Smooth muscle cell (in vitro differentiated cells): ENCODE data around the gene GJB5. TPM values are rescaled to one million over a fixed set of nuclear protein-coding genes. Genes with fewer than 3 reads are reported as not detected.

Source experiments
- DNase-seq: peaks from one replicate; lab custom pipeline; 2025; ENCODE audit not compliant: unreplicated experiment; lab: John Stamatoyannopoulos, UW
- H2AFZ ChIP-seq: fragments of 200-600 bp; sonication (generic); 2 replicates; pipeline ENCODE4 v1.6.0; 2016; ENCODE audit warnings: antibody characterized with exemption, low read depth, mild to moderate bottlenecking
- H3F3A ChIP-seq: fragments of 200-600 bp; sonication (generic); 2 replicates; pipeline ENCODE4 v1.6.0; 2017; ENCODE audit warnings: antibody characterized with exemption, low read depth
- H3K27ac ChIP-seq: fragments of 200-600 bp; sonication (generic); 2 replicates; pipeline ENCODE4 v1.5.1; 2016; ENCODE audit warnings: low read depth, mild to moderate bottlenecking
- H3K27me3 ChIP-seq: fragments of 200-600 bp; sonication (generic); 2 replicates; pipeline ENCODE4 v1.6.1; 2016; ENCODE audit warnings: low read depth, mild to moderate bottlenecking
- H3K36me3 ChIP-seq: fragments of 200-600 bp; sonication (generic); 2 replicates; pipeline ENCODE4 v1.5.1; 2016; ENCODE audit warnings: low read depth
- H3K4me1 ChIP-seq: fragments of 200-600 bp; sonication (generic); 2 replicates; pipeline ENCODE4 v1.5.1; 2016; ENCODE audit warnings: low read depth
- H3K4me2 ChIP-seq: fragments of 200-600 bp; sonication (generic); 2 replicates; pipeline ENCODE4 v1.6.0; 2016; ENCODE audit warnings: mild to moderate bottlenecking
- H3K4me3 ChIP-seq: fragments of 200-600 bp; sonication (generic); 2 replicates; pipeline ENCODE4 v1.5.1; 2016; ENCODE audit warnings: mild to moderate bottlenecking
- H3K79me2 ChIP-seq: fragments of 200-600 bp; sonication (generic); 2 replicates; pipeline ENCODE4 v1.6.0; 2016; ENCODE audit warnings: low read depth, mild to moderate bottlenecking
- H3K9ac ChIP-seq: fragments of 200-600 bp; sonication (generic); 2 replicates; pipeline ENCODE4 v1.6.0; 2016; ENCODE audit warnings: low read depth
- H3K9me3 ChIP-seq: fragments of 200-600 bp; sonication (generic); replicated peaks from 2 replicates; pipeline ENCODE4 v1.5.1; 2016; ENCODE audit warnings: low read depth
- H4K20me1 ChIP-seq: fragments of 200-600 bp; sonication (generic); 2 replicates; pipeline ENCODE4 v1.6.0; 2016; ENCODE audit warnings: low read depth
- WGBS: methylation state at CpG from one replicate; pipeline ENCODE4 v1.1.7; 2016; ENCODE audit warnings: low lambda C conversion rate; 5-methylcytosine and 5-hydroxymethylcytosine counted together
- polyA plus RNA-seq: library from polyadenylated mRNA; unstranded; fragments of >200 nt; fragmentation: Nextera tagmentation; extraction: Ambion mirVana; gene quantifications from 2 replicates; pipeline ENCODE4 v1.2.1, GENCODE V29; 2016
- total RNA-seq: library from RNA; depleted of rRNA; stranded (reverse); fragments of >200 nt; gene quantifications from 2 replicates; pipeline ENCODE4 v1.2.3, GENCODE V29; 2014
- TF ChIP-seq, protein P1 (sequence below): fragments of 200-600 bp; sonication (generic); IDR thresholded peaks from 2 replicates; pipeline ENCODE4 v1.5.1; 2017; ENCODE audit warnings: borderline replicate concordance, mild to moderate bottlenecking, antibody characterized with exemption; ENCODE audit not compliant: insufficient read depth, poor library complexity, severe bottlenecking

The GJB5 gene
- total and polyA plus RNA-seq, 2 experiments from 2014 or later, result 2.5 to 8.8 TPM

DNA sequence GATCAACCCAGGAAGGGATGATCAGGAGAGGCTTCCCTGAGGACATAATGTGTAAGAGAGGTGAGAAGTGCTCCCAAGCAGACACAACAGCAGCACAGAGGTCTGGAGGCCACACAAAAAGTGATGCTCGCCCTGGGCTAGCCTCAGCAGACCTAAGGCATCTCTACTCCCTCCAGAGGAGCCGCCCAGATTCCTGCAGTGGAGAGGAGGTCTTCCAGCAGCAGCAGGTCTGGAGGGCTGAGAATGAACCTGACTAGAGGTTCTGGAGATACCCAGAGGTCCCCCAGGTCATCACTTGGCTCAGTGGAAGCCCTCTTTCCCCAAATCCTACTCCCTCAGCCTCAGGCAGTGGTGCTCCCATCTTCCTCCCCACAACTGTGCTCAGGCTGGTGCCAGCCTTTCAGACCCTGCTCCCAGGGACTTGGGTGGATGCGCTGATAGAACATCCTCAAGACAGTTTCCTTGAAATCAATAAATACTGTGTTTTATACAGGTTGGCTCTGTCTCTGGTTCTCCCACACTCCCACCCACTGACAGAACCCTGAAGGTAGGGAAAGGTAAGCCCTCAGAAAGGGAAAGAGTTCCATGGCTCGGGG, 31.1 kb downstream of the GJB5 start:
- Histone ChIP-seq H3F3A (no peaks in the 10 kb centered on the region), H3K27me3 (peaks cover 28% of the 10 kb centered on the region), H3K9ac (no peak overlapping the region), H3K79me2 (no peaks in the 10 kb centered on the region), H3K27ac (no peak overlapping the region), H4K20me1 (no peaks in the 10 kb centered on the region), H3K4me3 (no peak overlapping the region), H3K4me1 (peaks cover 7% of the 10 kb centered on the region), H3K36me3 (no peaks in the 10 kb centered on the region), H3K9me3 (no peaks in the 10 kb centered on the region), H2AFZ (no peak overlapping the region), H3K4me2 (no peak overlapping the region)
- TF ChIP-seq, protein P1, sequence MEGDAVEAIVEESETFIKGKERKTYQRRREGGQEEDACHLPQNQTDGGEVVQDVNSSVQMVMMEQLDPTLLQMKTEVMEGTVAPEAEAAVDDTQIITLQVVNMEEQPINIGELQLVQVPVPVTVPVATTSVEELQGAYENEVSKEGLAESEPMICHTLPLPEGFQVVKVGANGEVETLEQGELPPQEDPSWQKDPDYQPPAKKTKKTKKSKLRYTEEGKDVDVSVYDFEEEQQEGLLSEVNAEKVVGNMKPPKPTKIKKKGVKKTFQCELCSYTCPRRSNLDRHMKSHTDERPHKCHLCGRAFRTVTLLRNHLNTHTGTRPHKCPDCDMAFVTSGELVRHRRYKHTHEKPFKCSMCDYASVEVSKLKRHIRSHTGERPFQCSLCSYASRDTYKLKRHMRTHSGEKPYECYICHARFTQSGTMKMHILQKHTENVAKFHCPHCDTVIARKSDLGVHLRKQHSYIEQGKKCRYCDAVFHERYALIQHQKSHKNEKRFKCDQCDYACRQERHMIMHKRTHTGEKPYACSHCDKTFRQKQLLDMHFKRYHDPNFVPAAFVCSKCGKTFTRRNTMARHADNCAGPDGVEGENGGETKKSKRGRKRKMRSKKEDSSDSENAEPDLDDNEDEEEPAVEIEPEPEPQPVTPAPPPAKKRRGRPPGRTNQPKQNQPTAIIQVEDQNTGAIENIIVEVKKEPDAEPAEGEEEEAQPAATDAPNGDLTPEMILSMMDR, result no peak
- no peak for DNase-seq
- 74% methylated on average over 4 of the region's 4 CpGs for WGBS

DNA sequence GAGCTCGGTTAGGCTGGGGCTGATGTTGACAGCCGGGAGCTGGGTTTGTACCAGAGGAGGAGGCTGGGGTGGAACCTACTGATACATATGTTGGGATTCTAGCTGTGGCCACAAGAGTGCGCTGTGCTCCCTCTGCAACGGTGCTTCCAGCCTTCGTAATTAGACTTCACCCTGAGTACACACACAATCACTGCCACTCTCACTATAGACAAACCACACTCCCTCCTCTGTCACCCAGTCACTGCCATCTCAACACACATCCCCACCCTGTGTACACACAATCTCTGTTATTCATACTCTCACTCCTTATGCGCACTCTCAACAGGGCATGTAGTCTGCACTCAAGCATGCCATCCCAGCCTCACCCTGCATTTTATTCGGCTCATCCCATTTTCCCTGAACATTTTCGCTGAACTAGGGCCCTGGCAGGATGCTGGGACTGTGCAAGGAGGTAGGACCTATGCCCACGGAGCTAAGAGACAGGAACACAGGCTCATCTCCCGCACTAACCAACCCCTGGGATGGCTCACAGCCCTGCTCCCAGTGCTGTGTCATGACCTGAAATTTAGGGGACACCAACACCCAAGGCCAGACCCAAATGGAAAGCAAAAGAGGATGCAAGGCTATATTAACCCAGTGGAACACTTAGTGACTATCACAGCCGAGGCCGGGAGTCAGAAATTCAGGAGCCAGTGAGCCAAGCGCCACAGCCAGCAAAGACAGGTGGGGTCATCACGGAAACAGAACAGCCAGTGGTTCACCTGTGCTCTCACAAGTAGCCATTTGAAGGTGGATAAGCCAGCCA, 31.9 kb downstream of the GJB5 start:
- Histone ChIP-seq H3K4me3 (no peak overlapping the region), H4K20me1 (no peaks in the 10 kb centered on the region), H3K9me3 (no peaks in the 10 kb centered on the region), H3F3A (no peaks in the 10 kb centered on the region), H3K27ac (no peak overlapping the region), H3K4me1 (no peaks in the 10 kb centered on the region), H2AFZ (no peak overlapping the region), H3K79me2 (no peaks in the 10 kb centered on the region), H3K9ac (no peak overlapping the region), H3K36me3 (no peaks in the 10 kb centered on the region), H3K27me3 (peaks cover 21% of the 10 kb centered on the region), H3K4me2 (no peak overlapping the region)
- TF ChIP-seq, protein P1, result peak; percentile 74
- 50% methylated on average over 14 of the region's 14 CpGs for WGBS
- DNase-seq, result no peak

DNA sequence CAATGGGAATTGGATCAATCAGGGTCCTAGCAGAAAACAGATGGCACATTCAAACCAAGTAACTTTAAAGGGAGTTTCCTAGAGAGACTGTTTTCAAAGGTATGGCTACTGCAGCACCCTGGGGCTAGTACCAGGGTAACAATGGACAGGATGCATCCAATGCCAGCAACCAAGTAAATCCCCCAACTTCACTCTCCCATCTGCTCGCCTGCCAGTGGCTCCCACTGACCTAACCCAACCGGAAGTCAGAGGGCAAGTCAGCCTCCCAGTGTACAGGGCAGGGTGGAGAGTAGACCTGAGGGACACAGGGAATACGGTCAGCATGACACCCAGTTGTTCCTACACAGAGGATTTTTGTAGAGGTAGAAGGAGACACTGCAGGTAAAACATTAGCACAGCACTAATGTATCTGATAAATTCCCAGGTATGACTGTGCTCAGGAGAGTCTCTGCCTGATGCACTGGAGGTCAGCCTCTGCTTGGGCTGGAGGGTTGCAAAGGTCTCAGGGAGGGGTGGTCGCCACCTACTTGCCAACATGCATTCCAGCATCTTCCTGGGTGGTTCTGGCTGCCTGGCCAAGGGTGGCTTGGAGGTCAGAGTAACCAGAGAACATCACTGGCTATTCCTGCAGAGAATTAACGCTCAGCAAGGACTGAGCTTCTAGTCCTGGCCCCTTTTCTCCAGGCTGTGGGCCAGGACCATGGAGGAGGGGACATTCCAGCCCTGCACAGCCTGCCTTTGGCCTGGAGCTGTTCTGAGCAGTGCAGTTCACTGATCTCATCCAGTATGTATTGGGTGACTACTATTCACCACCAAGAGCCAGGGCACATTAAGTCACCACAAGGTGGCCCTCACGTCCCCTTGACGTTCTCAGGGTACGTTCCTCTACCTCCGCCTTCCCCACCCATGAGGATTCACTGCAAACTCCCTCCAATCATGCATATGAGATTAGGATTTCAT, 32.9 kb downstream of the GJB5 start:
- no peak overlapping the region for H2AFZ ChIP-seq
- TF ChIP-seq, protein P1, result no peak
- no peaks in the 10 kb centered on the region for H3F3A ChIP-seq
- H3K27me3 ChIP-seq, result peaks cover 21% of the 10 kb centered on the region
- WGBS, result 61% methylated on average over 9 of the region's 9 CpGs
- no peaks in the 10 kb centered on the region for H3K4me1 ChIP-seq
- H3K79me2 ChIP-seq, result no peaks in the 10 kb centered on the region
- H3K4me3 ChIP-seq, result no peak overlapping the region
- no peak overlapping the region for H3K27ac ChIP-seq
- no peak overlapping the region for H3K9ac ChIP-seq
- H3K4me2 ChIP-seq, result no peak overlapping the region
- H3K36me3 ChIP-seq, result no peaks in the 10 kb centered on the region
- DNase-seq, result no peak
- H4K20me1 ChIP-seq, result no peaks in the 10 kb centered on the region
- no peaks in the 10 kb centered on the region for H3K9me3 ChIP-seq
